Superior temporal gyrus (tissue), 1 donor: Measurements from ENCODE around the gene POMZP3.
"Not testable (repeated sequence)": the region's sequence is repeated elsewhere in the genome, so short reads cannot be mapped to it uniquely, and the experiment has no call there.

ENCODE experiments used
- DNase-seq: peaks from one replicate; pipeline ENCODE4 v3.0.0-alpha.2; 2016; ENCODE audit errors: extremely low spot score

Gene POMZP3

DNA sequence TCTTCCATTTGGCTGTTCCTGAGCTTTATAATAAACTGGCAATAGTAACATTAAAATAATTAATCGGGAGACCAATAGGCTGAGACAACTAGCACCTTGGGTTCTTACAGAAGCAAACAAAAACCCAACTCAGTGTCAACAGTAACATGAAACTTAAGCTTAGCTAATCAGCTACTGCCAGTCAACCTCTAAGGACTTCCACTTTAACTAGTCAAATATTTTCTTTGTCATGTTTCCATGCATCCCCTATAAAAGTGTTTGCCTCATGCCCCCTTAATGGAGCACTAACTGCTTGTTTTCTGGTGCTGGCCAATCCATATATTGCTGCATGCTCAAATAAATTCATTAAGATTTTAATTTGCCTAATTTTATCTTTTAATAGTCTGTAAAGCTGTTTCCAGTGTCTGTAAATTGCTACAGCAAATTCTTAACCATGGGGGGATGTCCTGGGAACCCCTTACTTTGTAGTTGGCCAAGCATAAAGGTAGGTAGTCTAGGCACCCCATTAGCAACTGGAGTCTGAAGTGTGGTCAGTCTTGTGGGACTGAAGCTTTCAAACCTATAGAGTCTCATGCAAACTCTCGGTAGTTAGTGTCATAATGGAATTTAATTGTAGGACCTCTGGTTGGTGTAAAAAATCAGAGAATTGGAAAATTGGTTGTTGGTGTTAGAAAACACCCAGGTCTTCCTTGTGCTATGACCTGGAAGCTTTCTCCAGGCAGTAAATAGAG is 40.3 kb downstream of the POMZP3 start:
- not testable (repeated sequence) for DNase-seq

DNA sequence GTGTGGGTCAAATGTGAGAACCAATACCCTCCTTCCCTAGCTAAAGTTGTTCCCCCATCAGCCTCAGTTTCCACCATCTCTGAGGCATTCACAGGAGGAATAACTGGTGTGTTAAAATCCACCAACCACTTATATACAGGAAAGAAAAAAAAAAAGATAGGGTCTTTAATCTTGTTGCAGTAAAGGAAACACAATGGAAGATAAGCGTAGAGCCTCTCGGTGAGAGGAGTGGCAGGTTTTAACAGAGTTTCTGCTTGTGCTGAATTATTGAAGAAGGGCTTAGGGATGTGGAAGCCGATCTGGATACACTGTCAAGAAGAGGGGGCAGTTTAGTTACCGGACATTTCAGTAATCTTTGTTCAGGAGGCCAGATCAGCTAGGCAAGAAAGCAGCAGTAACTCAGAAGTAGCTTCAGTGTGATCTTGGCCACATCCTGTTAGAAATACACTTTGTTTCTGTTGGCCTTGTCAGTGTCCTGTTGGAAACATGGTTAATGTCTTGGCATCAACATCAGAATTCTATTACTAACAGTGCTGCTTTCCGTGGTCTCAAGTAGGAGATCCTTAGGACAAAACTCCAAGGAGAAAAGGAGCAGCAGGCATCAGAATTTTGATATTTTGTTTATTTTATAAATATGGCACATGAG is 43.3 kb downstream of the POMZP3 start:
- DNase-seq: not testable (repeated sequence)

DNA sequence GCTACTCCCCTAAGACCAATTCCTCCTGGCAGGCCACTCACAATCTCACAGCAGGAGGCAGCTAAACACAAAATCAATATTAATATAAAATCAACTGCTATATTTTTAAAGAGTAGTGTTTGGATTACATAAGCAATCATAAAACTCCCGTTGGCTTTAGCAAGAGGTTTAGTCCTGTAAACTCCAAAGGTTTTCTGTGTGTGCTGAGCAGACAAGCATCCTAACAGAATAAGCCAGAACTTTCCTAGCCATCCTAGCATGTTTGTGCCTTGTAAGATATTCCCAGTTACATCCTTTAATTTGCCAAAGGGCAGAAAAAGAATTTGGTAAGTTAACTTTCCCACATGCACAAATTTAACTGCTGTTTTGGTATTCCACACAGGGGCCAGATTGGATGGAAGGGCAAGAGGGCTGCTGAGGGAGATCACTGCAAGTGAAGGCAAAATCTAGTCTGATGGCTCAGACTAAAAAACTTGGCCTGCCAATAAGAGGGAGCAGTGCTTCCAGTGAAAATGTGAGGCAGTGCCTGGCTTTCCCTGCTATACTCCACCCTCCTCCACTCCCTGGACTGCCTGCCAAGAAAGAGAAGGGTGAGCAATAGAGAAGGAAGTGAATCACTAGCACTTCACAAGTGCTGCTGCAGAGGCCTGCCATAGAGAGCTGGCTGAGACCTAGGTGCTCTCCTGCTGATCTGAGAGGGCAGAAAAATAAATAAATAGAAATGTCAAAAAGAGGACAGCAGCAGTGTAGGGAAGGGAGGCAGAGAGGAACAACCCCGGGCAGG is 44.0 kb downstream of the POMZP3 start:
- peak; percentile 55 for DNase-seq

DNA sequence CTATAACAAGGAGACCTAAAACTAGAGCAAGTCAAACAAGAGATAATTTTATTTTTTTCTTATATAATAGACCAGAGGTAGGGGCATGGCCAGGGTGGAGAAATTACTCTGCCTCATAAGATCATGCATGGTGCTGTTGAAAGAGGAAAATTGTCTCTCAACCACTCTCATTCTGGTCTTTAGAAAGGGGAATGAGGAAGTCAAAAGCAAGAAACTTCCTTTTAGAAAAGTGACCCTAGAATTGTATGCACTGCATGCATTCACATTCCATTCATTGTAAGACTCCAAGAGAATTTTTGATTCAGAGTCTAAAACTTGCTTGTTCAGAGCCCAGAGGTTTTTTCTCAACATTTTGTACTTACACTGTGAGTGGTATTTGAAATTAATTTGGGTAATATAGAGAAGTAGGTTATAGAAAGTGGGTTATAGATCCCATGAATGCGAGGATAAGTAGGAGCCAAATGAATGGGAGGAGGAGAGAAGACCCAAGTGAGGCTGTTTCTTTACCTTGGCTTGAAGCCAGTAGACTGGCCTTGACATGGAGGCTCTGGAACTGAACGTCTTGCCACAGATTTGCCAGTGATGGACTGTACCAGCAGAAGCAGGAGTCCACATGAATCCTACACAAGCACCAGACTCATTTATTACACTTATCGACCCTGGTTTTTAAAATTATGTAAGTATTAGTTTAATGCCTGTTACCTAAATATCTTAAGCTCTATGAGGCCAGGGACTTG is 51.0 kb downstream of the POMZP3 start:
- not testable (repeated sequence) for DNase-seq

DNA sequence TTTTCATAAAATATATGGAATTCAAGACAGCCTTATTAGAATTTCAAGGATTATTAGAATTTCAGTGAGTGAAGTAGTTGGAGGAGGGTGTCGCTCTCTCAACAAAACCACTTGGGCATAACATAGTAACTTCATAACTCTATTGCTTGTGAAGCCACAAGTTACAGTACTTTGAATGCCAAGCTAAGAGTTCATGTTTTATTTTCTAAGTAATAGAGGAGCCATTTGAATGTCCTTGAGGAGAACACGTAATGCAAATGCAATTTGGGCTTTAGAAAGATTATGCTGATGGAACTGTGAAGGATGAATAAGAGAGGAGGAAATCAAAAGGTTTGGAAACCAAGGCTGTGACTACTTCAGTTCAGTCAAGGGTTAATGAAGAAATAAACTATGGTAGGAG is 51.6 kb downstream of the POMZP3 start:
- DNase-seq: not testable (repeated sequence)

DNA sequence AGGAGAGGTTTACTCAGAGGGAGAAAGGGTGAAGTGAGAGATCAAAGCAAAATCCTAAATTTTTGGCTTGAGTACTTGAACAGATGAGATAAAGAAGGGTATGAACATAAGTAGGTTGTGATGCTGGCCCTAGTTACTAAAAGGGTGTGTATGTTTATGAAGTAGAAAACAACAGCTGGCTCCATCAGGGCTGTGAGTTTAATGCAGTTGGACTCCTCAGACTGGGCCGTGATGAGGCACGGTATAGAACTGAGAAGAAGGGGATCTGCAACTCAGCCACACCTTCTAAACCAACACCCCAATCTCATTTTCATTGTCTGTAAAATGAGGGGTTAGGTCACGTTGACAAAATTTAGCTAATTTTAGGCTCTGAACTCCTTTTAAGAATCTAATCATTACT is 54.8 kb downstream of the POMZP3 start:
- not testable (repeated sequence) for DNase-seq

DNA sequence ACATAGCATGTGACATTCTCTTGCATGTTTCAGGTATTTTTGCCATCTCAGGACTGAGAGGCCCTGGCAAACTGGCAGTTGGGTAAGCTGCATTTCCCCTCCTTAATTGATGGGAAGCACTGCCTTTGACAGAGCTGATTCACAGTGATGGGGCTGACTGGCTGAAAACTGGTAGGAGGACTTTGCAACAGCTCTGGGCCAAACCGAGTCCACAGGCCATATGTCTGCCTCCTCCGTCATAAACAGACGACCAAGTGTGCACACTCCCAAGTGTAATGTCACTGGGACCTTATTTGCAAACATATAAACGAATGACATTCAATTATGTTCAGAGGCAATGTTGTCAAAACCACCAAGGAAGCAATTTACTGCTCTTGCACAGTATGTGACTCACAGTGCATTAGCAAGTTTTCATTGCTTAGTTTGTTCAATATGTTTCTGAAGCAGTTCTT is 56.7 kb downstream of the POMZP3 start:
- peak; percentile 32 for DNase-seq

DNA sequence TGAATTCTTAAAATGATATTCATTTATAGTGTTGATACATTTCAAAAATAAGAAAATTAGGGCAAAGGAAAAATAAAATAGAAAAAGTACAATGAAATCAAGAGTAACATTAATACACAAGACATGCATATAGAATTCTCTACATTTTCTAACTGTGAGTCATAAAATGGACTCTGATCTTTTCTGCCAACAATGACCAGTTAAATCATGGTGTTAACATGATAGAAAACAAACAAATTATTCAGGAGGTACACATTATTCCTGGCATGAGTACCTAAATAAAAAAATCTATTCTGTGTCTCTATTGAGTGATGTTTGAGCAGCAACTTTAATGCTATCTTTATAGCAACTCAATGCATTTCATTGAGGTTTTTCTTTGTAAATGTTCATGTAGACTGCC is 58.3 kb downstream of the POMZP3 start:
- not testable (repeated sequence) for DNase-seq

DNA sequence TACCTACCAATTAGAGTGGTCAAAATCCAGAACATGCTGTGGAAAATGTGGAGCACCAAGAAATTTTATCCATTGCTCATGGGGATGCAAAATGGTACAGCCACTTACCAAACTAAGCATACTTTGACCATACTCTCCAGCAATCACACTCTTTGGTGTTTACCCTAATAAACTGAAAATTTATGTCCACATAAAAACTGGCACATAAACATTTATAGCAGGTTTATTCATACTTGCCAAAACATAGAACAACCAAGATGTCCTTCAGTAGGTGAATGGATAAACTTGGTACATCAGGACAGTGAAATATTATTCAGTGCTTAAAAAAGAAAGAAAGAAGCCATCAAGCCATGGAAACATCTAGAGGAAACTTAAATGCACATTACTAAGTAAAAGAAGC is 59.3 kb downstream of the POMZP3 start:
- not testable (repeated sequence) for DNase-seq

DNA sequence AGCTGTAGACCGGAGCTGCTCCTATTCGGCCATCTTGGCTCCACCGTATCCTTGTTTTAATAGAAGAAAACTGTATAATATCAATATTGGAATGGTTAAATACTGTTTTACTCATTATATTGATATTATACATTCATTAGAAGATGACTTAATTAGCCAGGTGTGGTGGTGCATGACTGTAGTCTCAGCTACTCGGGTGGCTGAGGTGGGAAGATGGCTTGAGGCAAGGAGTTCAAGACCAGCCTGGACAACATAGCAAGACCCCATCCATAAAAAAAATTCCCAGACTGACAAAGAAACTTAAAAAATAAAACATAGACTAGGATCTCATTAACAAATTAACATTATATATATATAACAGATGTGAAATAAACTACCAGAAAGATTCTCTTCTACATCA is 59.8 kb downstream of the POMZP3 start:
- not testable (repeated sequence) for DNase-seq

DNA sequence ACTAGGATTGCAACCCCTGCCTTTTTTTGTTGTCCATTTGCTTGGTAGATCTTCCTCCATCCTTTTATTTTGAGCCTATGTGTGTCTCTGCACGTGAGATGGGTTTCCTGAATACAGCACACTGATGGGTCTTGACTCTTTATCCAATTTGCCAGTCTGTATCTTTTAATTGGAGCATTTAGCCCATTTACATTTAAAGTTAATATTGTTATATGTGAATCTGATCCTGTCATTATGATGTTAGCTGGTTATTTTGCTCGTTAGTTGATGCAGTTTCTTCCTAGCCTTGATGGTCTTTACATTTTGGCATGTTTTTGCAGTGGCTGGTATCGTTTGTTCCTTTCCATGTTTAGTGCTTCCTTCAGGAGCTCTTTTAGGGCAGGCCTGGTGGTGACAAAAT is 62.1 kb downstream of the POMZP3 start:
- DNase-seq: not testable (repeated sequence)

DNA sequence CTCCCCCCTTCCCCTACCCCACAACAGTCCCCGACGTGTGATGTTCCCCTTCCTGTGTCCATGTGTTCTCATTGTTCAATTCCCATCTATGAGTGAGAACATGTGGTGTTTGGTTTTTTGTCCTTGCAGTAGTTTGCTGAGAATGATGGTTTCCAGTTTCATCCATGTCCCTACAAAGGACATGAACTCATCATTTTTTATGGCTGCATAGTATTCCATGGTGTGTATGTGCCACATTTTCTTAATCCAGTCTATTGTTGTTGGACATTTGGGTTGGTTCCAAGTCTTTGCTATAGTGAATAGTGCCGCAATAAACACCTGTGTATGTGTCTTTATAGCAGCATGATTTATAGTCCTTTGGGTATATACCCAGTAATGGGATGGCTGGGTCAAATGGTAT is 65.7 kb downstream of the POMZP3 start:
- DNase-seq: not testable (repeated sequence)

DNA sequence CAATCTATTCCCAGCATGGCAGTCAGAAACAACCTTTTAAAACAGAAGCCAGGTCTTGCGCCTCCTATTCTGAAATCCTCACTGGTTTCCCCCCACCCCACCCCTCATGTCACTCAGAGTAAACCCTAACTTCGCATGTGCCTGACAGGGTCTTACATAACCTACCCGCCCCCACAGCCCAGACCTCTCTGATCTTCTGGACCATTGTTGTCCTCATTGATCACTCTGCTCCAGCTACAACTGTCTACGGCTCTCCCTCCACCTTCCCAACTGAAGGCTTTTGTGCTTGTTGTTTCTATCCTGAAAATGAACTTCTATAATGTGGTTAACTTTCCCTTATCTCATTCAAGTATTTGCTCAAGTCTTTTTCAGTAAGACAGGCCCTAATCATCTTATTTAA is 66.9 kb downstream of the POMZP3 start:
- not testable (repeated sequence) for DNase-seq
